GM18517 (cell line): ENCODE results near the gene TNS3.

Experiments
- ATAC-seq: cut with Tn5 transposase; IDR thresholded peaks from one replicate; pipeline ENCODE4 v1.9.1; 2021; ENCODE audit warnings: mild to moderate bottlenecking, moderate library complexity; ENCODE audit not compliant: unreplicated experiment

Gene TNS3

GRCh38 chr7:47376991-47377616 is 204.8 kb downstream of the TNS3 start:
- ATAC-seq: no peak

- ATAC-seq: no peak
These were observed 206.6 kb downstream of the TNS3 start for GRCh38 chr7:47375121-47375938.

GRCh38 chr7:47374538-47374937 is 207.4 kb downstream of the TNS3 start:
- ATAC-seq: no peak

- no peak for ATAC-seq
These were observed 207.9 kb downstream of the TNS3 start for GRCh38 chr7:47373871-47374451.

- ATAC-seq: no peak
These were observed 210.1 kb downstream of the TNS3 start for GRCh38 chr7:47371733-47372368.

GRCh38 chr7:47371317-47371716 is 210.6 kb downstream of the TNS3 start:
- no peak for ATAC-seq

- no peak for ATAC-seq
These were observed 211.4 kb downstream of the TNS3 start for GRCh38 chr7:47370461-47371042.

GRCh38 chr7:47369736-47370135 is 212.2 kb downstream of the TNS3 start:
- no peak for ATAC-seq

- ATAC-seq: no peak
These were observed 213.6 kb downstream of the TNS3 start for GRCh38 chr7:47368190-47368812.

GRCh38 chr7:47367369-47367768 is 214.5 kb downstream of the TNS3 start:
- no peak for ATAC-seq

GRCh38 chr7:47366960-47367359 is 215.0 kb downstream of the TNS3 start:
- ATAC-seq: no peak

GRCh38 chr7:47366211-47366610 is 215.7 kb downstream of the TNS3 start:
- ATAC-seq: no peak

GRCh38 chr7:47362984-47363383 is 218.9 kb downstream of the TNS3 start:
- no peak for ATAC-seq

GRCh38 chr7:47361746-47362215 is 220.1 kb downstream of the TNS3 start:
- ATAC-seq: no peak

GRCh38 chr7:47361236-47361635 is 220.7 kb downstream of the TNS3 start:
- ATAC-seq: no peak

- ATAC-seq: no peak
These were observed 221.5 kb downstream of the TNS3 start for GRCh38 chr7:47360301-47360900.

GRCh38 chr7:47358944-47359588 is 222.8 kb downstream of the TNS3 start:
- no peak for ATAC-seq

GRCh38 chr7:47358357-47358756 is 223.6 kb downstream of the TNS3 start:
- no peak for ATAC-seq

GRCh38 chr7:47357863-47358262 is 224.0 kb downstream of the TNS3 start:
- ATAC-seq: no peak

GRCh38 chr7:47357361-47357760 is 224.6 kb downstream of the TNS3 start:
- ATAC-seq: no peak
